B cell (primary cell): ENCODE measurements around the gene PCSK6. TPM values are rescaled to one million over a fixed set of nuclear protein-coding genes. Genes with fewer than 3 reads are reported as not detected.

Source experiments
- ATAC-seq: fragments of 200-7000 bp; cut with Tn5 transposase; one replicate; pipeline ENCODE4 v1.10.0; 2021; ENCODE audit warnings: low read depth, mild to moderate bottlenecking, moderate number of reproducible peaks, moderate library complexity
- CTCF ChIA-PET: fragments of 350-600 bp; sonication (Branson Sonifier 250); formaldehyde crosslinking; loops from one replicate; lab custom pipeline; 2021; ENCODE audit warnings: antibody characterized with exemption, inconsistent platforms; lab: Charles Lee
- POLR2A ChIA-PET: fragments of 350-600 bp; sonication (Branson Sonifier 250); formaldehyde crosslinking; loops from one replicate; lab custom pipeline; 2021; ENCODE audit warnings: antibody characterized with exemption; lab: Charles Lee
- DNase-seq: peaks from one replicate; pipeline ENCODE4 v3.0.0; 2013
- H2AFZ ChIP-seq: 2 replicates; pipeline ENCODE4 v1.6.1; 2012; ENCODE audit warnings: mild to moderate bottlenecking, low read depth, low read length; ENCODE audit not compliant: insufficient read depth, poor library complexity, severe bottlenecking
- H3K27ac ChIP-seq, 2 donors: 1 replicate in 1 of 2; 2 replicates in 1 of 2; pipeline ENCODE4 v1.5.1; 2012 to 2013; ENCODE audit warnings: low read length in 2 of 2, mild to moderate bottlenecking in 2 of 2, moderate library complexity in 1 of 2
- H3K27me3 ChIP-seq, 4 experiments: fragments of 200-600 bp in 1 of 4; sonication (generic) in 1 of 4; replicated peaks in 1 of 4; 1 replicate in 2 of 4; 2 replicates in 2 of 4; pipeline versions ENCODE4 v1.6.1 to v1.7.0; 2013 to 2016; ENCODE audit warnings: low read length in 3 of 4, mild to moderate bottlenecking in 2 of 4, mixed read lengths in 1 of 4, moderate library complexity in 1 of 4; ENCODE audit not compliant: insufficient read depth in 4 of 4, control insufficient read depth in 3 of 4; ENCODE audit errors: control extremely low read depth in 1 of 4
- H3K36me3 ChIP-seq, 2 experiments: replicated peaks in 1 of 2; 1 replicate in 1 of 2; 2 replicates in 1 of 2; pipeline versions ENCODE4 v1.6.1 to v1.7.1; 2013; ENCODE audit warnings: low read length in 1 of 2; ENCODE audit not compliant: insufficient read depth in 2 of 2, control insufficient read depth in 1 of 2; ENCODE audit errors: control extremely low read depth in 1 of 2, extremely low read depth in 1 of 2
- H3K4me1 ChIP-seq, 2 donors: fragments of 200-600 bp in 1 of 2; sonication (generic) in 1 of 2; 1 replicate in 1 of 2; 2 replicates in 1 of 2; pipeline versions ENCODE4 v1.5.1 to v1.6.1; 2013 to 2017; ENCODE audit warnings: low read length in 2 of 2; ENCODE audit not compliant: control insufficient read depth in 2 of 2, insufficient read depth in 2 of 2
- H3K4me2 ChIP-seq: replicated peaks from 2 replicates; pipeline ENCODE3; 2012; ENCODE audit warnings: mild to moderate bottlenecking, low read depth, low read length; ENCODE audit not compliant: poor library complexity, severe bottlenecking
- H3K4me3 ChIP-seq, 5 experiments: fragments of 200-600 bp in 1 of 5; sonication (generic) in 1 of 5; 1 replicate in 3 of 5; 2 replicates in 2 of 5; pipeline versions ENCODE4 v1.5.1 to v1.7.0; 2011 to 2016; ENCODE audit warnings: low read length in 4 of 5, mild to moderate bottlenecking in 4 of 5, low read depth in 2 of 5, control low read depth in 1 of 5, moderate library complexity in 1 of 5; ENCODE audit not compliant: insufficient read depth in 1 of 5; ENCODE audit errors: control extremely low read depth in 1 of 5, extremely low read depth in 1 of 5
- H3K79me2 ChIP-seq: fragments of 200-600 bp; sonication (generic); one replicate; pipeline ENCODE4 v1.6.0; 2016; ENCODE audit warnings: low read length; ENCODE audit not compliant: control insufficient read depth, insufficient read depth
- H3K9ac ChIP-seq: fragments of 200-600 bp; sonication (generic); 2 replicates; pipeline ENCODE4 v1.6.1; 2017; ENCODE audit warnings: mild to moderate bottlenecking, low read length, moderate library complexity
- H3K9me3 ChIP-seq, 3 donors: one replicate each; pipeline versions ENCODE4 v1.6.1 to v1.7.1; 2013; ENCODE audit warnings: low read length in 2 of 3; ENCODE audit not compliant: control insufficient read depth in 2 of 3, insufficient read depth in 1 of 3; ENCODE audit errors: control extremely low read depth in 1 of 3
- H4K20me1 ChIP-seq: 2 replicates; pipeline ENCODE4 v1.6.0; 2012; ENCODE audit warnings: mild to moderate bottlenecking, low read length; ENCODE audit not compliant: insufficient read depth, control insufficient read depth, poor library complexity, severe bottlenecking
- H3K27ac Mint-ChIP-seq: one replicate; pipeline ENCODE4 v1.8.0; 2021; ENCODE audit warnings: mixed read lengths
- H3K27me3 Mint-ChIP-seq: one replicate; pipeline ENCODE4 v1.8.0; 2021; ENCODE audit warnings: mixed read lengths
- H3K4me1 Mint-ChIP-seq: one replicate; pipeline ENCODE4 v1.8.0; 2021; ENCODE audit warnings: mixed read lengths
- H3K4me3 Mint-ChIP-seq: one replicate; pipeline ENCODE4 v1.8.0; 2021; ENCODE audit warnings: mixed read lengths
- H3K9me3 Mint-ChIP-seq: one replicate; pipeline ENCODE4 v1.8.0; 2022; ENCODE audit warnings: mixed read lengths; ENCODE audit not compliant: insufficient read depth
- EZH2 ChIP-seq: IDR thresholded peaks from 2 replicates; pipeline ENCODE4 v1.6.1; 2012; ENCODE audit warnings: borderline replicate concordance, low read depth, mild to moderate bottlenecking, moderate library complexity, low read length; ENCODE audit not compliant: insufficient read depth, poor library complexity, severe bottlenecking
- WGBS: methylation state at CpG from one replicate; pipeline ENCODE4 v1.1.5; 2013; ENCODE audit warnings: missing lambda C conversion rate; ENCODE audit not compliant: insufficient coverage; 5-methylcytosine and 5-hydroxymethylcytosine counted together
- intact Hi-C: fragments of 100-400 bp; cut with micrococcal nuclease; formaldehyde crosslinking; loops from one replicate; pipeline ENCODE4 v1.10.0; 2022
- polyA plus RNA-seq: library from polyadenylated mRNA; depleted of rRNA; stranded (reverse); fragments of >200 nt; gene quantifications from 2 replicates; pipeline ENCODE4 v1.2.3, GENCODE V29; 2012
- total RNA-seq, 2 donors: library from RNA; stranded (reverse); fragments of 120-200 nt in 1 of 2; gene quantifications; 1 replicate in 1 of 2; 2 replicates in 1 of 2; pipeline versions ENCODE4 v1.2.3 to v1.2.4, GENCODE V29; 2013 to 2022
- TF ChIP-seq, protein P1 (sequence below): fragments of 200-600 bp; IDR thresholded peaks from one replicate; pipeline ENCODE4 v1.8.0; 2022; ENCODE audit warnings: antibody characterized with exemption, mild to moderate bottlenecking

PCSK6 gene
- total and polyA plus RNA-seq, 2 donors (not counting 1 experiment from before 2014, with no cell fraction given) = 0.66 to 1.6 TPM

GRCh38 chr15:101533371-101534140 lies 44.0 kb upstream of the PCSK6 start:
- Histone ChIP-seq H3K36me3 (no peaks in the 10 kb centered on the region), H3K4me2 (no peak overlapping the region), H3K79me2 (no peaks in the 10 kb centered on the region), H3K9ac (no peak overlapping the region), H3K27ac (no peak overlapping the region), H3K9me3 (no peaks in the 10 kb centered on the region), H3K4me3 (no peak overlapping the region), H3K4me1 (no peaks in the 10 kb centered on the region), H2AFZ (no peak overlapping the region), H3K27me3 (peaks cover 0 to 2% (median 0%) of the 10 kb centered on the region in 4 experiments), H4K20me1 (no peaks in the 10 kb centered on the region)
- no peak overlapping the region for H3K4me3 Mint-ChIP-seq
- ChIA-PET POLR2A (no interaction called here), CTCF (no interaction called here)
- H3K9me3 Mint-ChIP-seq = no peaks in the 10 kb centered on the region
- no peak for ATAC-seq
- WGBS = 76% methylated on average over 8 of the region's 13 CpGs
- peaks cover 18% of the 10 kb centered on the region for H3K27me3 Mint-ChIP-seq
- no peak for TF ChIP-seq EZH2
- TF ChIP-seq, protein P1, sequence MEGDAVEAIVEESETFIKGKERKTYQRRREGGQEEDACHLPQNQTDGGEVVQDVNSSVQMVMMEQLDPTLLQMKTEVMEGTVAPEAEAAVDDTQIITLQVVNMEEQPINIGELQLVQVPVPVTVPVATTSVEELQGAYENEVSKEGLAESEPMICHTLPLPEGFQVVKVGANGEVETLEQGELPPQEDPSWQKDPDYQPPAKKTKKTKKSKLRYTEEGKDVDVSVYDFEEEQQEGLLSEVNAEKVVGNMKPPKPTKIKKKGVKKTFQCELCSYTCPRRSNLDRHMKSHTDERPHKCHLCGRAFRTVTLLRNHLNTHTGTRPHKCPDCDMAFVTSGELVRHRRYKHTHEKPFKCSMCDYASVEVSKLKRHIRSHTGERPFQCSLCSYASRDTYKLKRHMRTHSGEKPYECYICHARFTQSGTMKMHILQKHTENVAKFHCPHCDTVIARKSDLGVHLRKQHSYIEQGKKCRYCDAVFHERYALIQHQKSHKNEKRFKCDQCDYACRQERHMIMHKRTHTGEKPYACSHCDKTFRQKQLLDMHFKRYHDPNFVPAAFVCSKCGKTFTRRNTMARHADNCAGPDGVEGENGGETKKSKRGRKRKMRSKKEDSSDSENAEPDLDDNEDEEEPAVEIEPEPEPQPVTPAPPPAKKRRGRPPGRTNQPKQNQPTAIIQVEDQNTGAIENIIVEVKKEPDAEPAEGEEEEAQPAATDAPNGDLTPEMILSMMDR = no peak
- no peak for DNase-seq
- intact Hi-C loops = no loop called here
- no peak overlapping the region for H3K27ac Mint-ChIP-seq
- no peaks in the 10 kb centered on the region for H3K4me1 Mint-ChIP-seq

GRCh38 chr15:101532865-101533264 lies 43.4 kb upstream of the PCSK6 start:
- peaks cover 22% of the 10 kb centered on the region for H3K27me3 Mint-ChIP-seq
- intact Hi-C loops = no loop called here

More at GRCh38 chr15:101532865-101533264, 43.4 kb upstream of the PCSK6 start:
- Histone ChIP-seq H3K4me1 (no peaks in the 10 kb centered on the region), H3K36me3 (no peaks in the 10 kb centered on the region), H3K9me3 (no peaks in the 10 kb centered on the region), H2AFZ (no peak overlapping the region), H3K4me2 (no peak overlapping the region), H3K9ac (no peak overlapping the region), H3K79me2 (no peaks in the 10 kb centered on the region), H4K20me1 (no peaks in the 10 kb centered on the region), H3K27me3 (peaks cover 0 to 2% (median 0%) of the 10 kb centered on the region in 4 experiments), H3K4me3 (no peak overlapping the region), H3K27ac (no peak overlapping the region)
- ATAC-seq (no peak), DNase-seq (no peak)
- H3K27ac Mint-ChIP-seq = no peak overlapping the region
- TF ChIP-seq, protein P1 = no peak
- no peak for TF ChIP-seq EZH2
- H3K9me3 Mint-ChIP-seq = no peaks in the 10 kb centered on the region
- no peaks in the 10 kb centered on the region for H3K4me1 Mint-ChIP-seq
- no peak overlapping the region for H3K4me3 Mint-ChIP-seq
- WGBS = 60% methylated on average over 2 of the region's 6 CpGs
- ChIA-PET POLR2A (no interaction called here), CTCF (no interaction called here)
